GM23338 (cell line): ENCODE measurements around the gene VWA3B. TPM values are rescaled to one million over a fixed set of nuclear protein-coding genes. Genes with fewer than 3 reads are reported as not detected.

Experiments used
- ATAC-seq: fragments of 200-7000 bp; cut with Tn5 transposase; 3 replicates; pipeline ENCODE4 v1.9.1; 2020
- DNase-seq: peaks from one replicate; pipeline ENCODE4 v3.0.0-alpha.2; 2015; ENCODE audit warnings: low spot score
- H2AFZ ChIP-seq: fragments of 200-600 bp; sonication (generic); 2 replicates; pipeline ENCODE4 v1.8.0; 2016; ENCODE audit warnings: antibody characterized with exemption, mild to moderate bottlenecking, moderate library complexity
- H3F3A ChIP-seq: fragments of 200-600 bp; sonication (generic); replicated peaks from 2 replicates; pipeline ENCODE4 v1.8.0; 2017; ENCODE audit warnings: antibody characterized with exemption, mixed run types, low read depth
- H3K27ac ChIP-seq: fragments of 200-600 bp; sonication (generic); 2 replicates; pipeline ENCODE4 v1.6.1; 2016; ENCODE audit warnings: low read depth
- H3K27me3 ChIP-seq: fragments of 200-600 bp; sonication (generic); 2 replicates; pipeline ENCODE4 v1.8.0; 2016; ENCODE audit warnings: mild to moderate bottlenecking, mixed run types, moderate library complexity; ENCODE audit not compliant: insufficient read depth
- H3K36me3 ChIP-seq: fragments of 200-600 bp; sonication (generic); 2 replicates; pipeline ENCODE4 v1.8.0; 2016; ENCODE audit warnings: mild to moderate bottlenecking; ENCODE audit not compliant: insufficient read depth
- H3K4me1 ChIP-seq: fragments of 200-600 bp; sonication (generic); 2 replicates; pipeline ENCODE4 v1.8.0; 2016; ENCODE audit warnings: mild to moderate bottlenecking, moderate library complexity; ENCODE audit not compliant: insufficient read depth
- H3K4me2 ChIP-seq: fragments of 200-600 bp; sonication (generic); 2 replicates; pipeline ENCODE4 v1.7.1; 2017; ENCODE audit warnings: mixed run types
- H3K4me3 ChIP-seq: fragments of 200-600 bp; sonication (generic); 2 replicates; pipeline ENCODE4 v1.6.1; 2016; ENCODE audit warnings: mixed run types
- H3K79me2 ChIP-seq: fragments of 200-600 bp; sonication (generic); replicated peaks from 2 replicates; pipeline ENCODE4 v1.8.0; 2017; ENCODE audit warnings: mild to moderate bottlenecking; ENCODE audit not compliant: insufficient read depth
- H3K9me2 ChIP-seq: fragments of 200-600 bp; sonication (generic); 2 replicates; pipeline ENCODE4 v1.8.0; 2017; ENCODE audit not compliant: insufficient read depth
- H4K20me1 ChIP-seq: fragments of 200-600 bp; sonication (generic); replicated peaks from 2 replicates; pipeline ENCODE4 v1.8.0; 2017; ENCODE audit warnings: mild to moderate bottlenecking; ENCODE audit not compliant: insufficient read depth
- H3K27ac Mint-ChIP-seq: 2 replicates; pipeline ENCODE4 v1.8.0; 2020; ENCODE audit warnings: inconsistent platforms, mild to moderate bottlenecking, moderate library complexity, mixed read lengths
- H3K27me3 Mint-ChIP-seq: 3 replicates; pipeline ENCODE4 v1.8.0; 2022; ENCODE audit warnings: low read depth, mild to moderate bottlenecking, moderate library complexity, mixed read lengths, inconsistent platforms; ENCODE audit not compliant: insufficient read depth, poor library complexity
- H3K36me3 Mint-ChIP-seq: 3 replicates; pipeline ENCODE4 v1.8.0; 2021; ENCODE audit warnings: low read depth, mild to moderate bottlenecking, inconsistent platforms, moderate library complexity, mixed read lengths
- H3K4me1 Mint-ChIP-seq: 3 replicates; pipeline ENCODE4 v1.8.0; 2020; ENCODE audit warnings: mild to moderate bottlenecking, inconsistent platforms, mixed read lengths
- H3K4me3 Mint-ChIP-seq: 3 replicates; pipeline ENCODE4 v1.8.0; 2021; ENCODE audit warnings: moderate library complexity, mild to moderate bottlenecking, inconsistent platforms, mixed read lengths
- H3K9me3 Mint-ChIP-seq: 3 replicates; pipeline ENCODE4 v1.8.0; 2020; ENCODE audit warnings: moderate library complexity, mild to moderate bottlenecking, inconsistent platforms, mixed read lengths
- CREB1 ChIP-seq: fragments of 250-450 bp; sonication (Bioruptor Pico); IDR thresholded peaks from 2 replicates; pipeline ENCODE4 v1.5.0; 2020; ENCODE audit warnings: low read depth, mild to moderate bottlenecking, moderate library complexity
- CTCF ChIP-seq, 2 experiments: fragments of 200-600 bp in 1 of 2; sonication (generic) in 1 of 2; conservative IDR thresholded peaks; 2 replicates each; pipeline versions ENCODE4 v1.5.1 to v1.6.1; 2016 to 2017; ENCODE audit warnings: antibody characterized with exemption in 2 of 2, low read depth in 2 of 2, mild to moderate bottlenecking in 2 of 2, moderate library complexity in 1 of 2
- JUNB ChIP-seq: IDR thresholded peaks from one replicate; pipeline ENCODE4 v1.6.1; 2016; ENCODE audit warnings: antibody characterized with exemption; ENCODE audit not compliant: unreplicated experiment
- STAT1 ChIP-seq: IDR thresholded peaks from one replicate; pipeline ENCODE4 v1.6.1; 2016; ENCODE audit warnings: antibody characterized with exemption; ENCODE audit not compliant: unreplicated experiment
- ZNF114 ChIP-seq: fragments of 250-450 bp; sonication (Bioruptor Pico); IDR thresholded peaks from 2 replicates; pipeline ENCODE4 v1.5.0; 2020; ENCODE audit warnings: mild to moderate bottlenecking, moderate library complexity
- ZNF331 ChIP-seq: fragments of 250-450 bp; sonication (Bioruptor Pico); IDR thresholded peaks from 2 replicates; pipeline ENCODE4 v1.5.0; 2020; ENCODE audit warnings: low read depth, mild to moderate bottlenecking, moderate library complexity
- polyA plus RNA-seq: library from polyadenylated mRNA; unstranded; fragments of >200 nt; fragmentation: Nextera tagmentation; extraction: Ambion mirVana; gene quantifications from 2 replicates; pipeline ENCODE4 v1.2.1, GENCODE V29; 2016
- total RNA-seq: library from RNA; depleted of rRNA; stranded (reverse); fragments of >200 nt; shearing (Covaris generic); gene quantifications from 2 replicates; pipeline ENCODE4 v1.2.3, GENCODE V29; 2014
- TF ChIP-seq, protein P1 (sequence below): fragments of 250-450 bp; sonication (Bioruptor Pico); IDR thresholded peaks from 2 replicates; pipeline ENCODE4 v1.5.0; 2020; ENCODE audit warnings: mild to moderate bottlenecking, moderate library complexity

VWA3B gene
- total and polyA plus RNA-seq, 2 experiments from 2014 or later = not detected

DNA sequence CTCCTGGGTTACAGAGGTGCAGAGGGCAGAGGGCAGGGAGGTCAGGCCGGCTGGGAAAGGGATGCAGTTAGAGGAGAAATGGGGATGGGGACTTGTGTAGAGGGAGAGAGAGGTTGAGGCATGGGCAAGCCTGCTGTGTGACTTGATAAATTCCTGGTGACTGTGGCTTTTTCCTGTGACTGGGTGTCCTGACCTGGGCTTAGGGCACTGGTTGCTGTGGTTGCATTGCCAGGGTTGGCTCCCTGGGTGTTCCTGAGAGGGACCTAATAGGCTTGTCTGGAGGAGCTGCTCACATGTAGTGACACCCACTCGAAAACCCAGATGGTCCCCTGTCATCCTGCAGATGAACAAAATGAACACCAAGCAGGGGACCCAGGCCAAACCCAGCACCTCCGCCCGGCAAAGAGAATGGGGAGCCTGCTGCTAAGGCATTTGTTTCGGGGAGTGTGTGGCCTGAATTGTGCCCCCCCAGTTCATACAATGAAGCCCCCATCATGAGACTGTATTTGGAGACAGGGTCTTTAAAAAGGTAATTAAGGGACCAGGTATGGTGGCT lies 78.6 kb downstream of the VWA3B start (continued):
- TF ChIP-seq, protein P1, sequence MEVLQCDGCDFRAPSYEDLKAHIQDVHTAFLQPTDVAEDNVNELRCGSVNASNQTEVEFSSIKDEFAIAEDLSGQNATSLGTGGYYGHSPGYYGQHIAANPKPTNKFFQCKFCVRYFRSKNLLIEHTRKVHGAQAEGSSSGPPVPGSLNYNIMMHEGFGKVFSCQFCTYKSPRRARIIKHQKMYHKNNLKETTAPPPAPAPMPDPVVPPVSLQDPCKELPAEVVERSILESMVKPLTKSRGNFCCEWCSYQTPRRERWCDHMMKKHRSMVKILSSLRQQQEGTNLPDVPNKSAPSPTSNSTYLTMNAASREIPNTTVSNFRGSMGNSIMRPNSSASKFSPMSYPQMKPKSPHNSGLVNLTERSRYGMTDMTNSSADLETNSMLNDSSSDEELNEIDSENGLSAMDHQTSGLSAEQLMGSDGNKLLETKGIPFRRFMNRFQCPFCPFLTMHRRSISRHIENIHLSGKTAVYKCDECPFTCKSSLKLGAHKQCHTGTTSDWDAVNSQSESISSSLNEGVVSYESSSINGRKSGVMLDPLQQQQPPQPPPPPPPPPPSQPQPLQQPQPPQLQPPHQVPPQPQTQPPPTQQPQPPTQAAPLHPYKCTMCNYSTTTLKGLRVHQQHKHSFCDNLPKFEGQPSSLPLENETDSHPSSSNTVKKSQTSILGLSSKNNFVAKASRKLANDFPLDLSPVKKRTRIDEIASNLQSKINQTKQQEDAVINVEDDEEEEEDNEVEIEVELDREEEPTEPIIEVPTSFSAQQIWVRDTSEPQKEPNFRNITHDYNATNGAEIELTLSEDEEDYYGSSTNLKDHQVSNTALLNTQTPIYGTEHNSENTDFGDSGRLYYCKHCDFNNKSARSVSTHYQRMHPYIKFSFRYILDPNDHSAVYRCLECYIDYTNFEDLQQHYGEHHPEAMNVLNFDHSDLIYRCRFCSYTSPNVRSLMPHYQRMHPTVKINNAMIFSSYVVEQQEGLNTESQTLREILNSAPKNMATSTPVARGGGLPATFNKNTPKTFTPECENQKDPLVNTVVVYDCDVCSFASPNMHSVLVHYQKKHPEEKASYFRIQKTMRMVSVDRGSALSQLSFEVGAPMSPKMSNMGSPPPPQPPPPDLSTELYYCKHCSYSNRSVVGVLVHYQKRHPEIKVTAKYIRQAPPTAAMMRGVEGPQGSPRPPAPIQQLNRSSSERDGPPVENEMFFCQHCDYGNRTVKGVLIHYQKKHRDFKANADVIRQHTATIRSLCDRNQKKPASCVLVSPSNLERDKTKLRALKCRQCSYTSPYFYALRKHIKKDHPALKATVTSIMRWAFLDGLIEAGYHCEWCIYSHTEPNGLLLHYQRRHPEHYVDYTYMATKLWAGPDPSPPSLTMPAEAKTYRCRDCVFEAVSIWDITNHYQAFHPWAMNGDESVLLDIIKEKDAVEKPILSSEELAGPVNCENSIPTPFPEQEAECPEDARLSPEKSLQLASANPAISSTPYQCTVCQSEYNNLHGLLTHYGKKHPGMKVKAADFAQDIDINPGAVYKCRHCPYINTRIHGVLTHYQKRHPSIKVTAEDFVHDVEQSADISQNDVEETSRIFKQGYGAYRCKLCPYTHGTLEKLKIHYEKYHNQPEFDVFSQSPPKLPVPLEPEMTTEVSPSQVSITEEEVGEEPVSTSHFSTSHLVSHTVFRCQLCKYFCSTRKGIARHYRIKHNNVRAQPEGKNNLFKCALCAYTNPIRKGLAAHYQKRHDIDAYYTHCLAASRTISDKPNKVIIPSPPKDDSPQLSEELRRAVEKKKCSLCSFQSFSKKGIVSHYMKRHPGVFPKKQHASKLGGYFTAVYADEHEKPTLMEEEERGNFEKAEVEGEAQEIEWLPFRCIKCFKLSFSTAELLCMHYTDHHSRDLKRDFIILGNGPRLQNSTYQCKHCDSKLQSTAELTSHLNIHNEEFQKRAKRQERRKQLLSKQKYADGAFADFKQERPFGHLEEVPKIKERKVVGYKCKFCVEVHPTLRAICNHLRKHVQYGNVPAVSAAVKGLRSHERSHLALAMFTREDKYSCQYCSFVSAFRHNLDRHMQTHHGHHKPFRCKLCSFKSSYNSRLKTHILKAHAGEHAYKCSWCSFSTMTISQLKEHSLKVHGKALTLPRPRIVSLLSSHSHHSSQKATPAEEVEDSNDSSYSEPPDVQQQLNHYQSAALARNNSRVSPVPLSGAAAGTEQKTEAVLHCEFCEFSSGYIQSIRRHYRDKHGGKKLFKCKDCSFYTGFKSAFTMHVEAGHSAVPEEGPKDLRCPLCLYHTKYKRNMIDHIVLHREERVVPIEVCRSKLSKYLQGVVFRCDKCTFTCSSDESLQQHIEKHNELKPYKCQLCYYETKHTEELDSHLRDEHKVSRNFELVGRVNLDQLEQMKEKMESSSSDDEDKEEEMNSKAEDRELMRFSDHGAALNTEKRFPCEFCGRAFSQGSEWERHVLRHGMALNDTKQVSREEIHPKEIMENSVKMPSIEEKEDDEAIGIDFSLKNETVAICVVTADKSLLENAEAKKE (CRISPR knock-in tag) = no peak
- TF ChIP-seq ZNF331 (CRISPR knock-in tag) (no peak), ZNF114 (CRISPR knock-in tag) (no peak), CTCF (conservative IDR thresholded peaks at IDR 0.05; ENCODE audit: low read depth in 2 of 2) (no peak)

DNA sequence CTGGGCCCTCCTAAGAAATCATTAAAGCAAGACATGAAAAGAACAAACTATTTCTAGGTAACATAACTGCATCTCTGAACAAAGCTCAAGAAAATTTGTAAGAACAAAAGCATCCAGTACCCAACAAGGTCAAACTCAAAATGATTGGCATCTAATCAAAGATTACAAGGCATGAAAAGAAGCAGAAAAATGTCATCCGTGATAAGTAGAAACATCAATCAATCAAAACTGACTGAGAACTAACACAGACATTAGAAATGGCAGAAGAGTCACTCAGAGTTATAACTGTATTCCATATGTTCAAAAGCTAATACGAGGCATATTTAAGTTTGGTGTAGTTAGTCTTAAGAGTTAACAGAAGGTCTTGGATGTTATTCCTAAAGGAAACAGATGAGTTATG lies 80.9 kb downstream of the VWA3B start:
- Histone ChIP-seq H3K9me2 (0 out of 2 replicates have a peak, but pooled peaks cover 3% of the 10 kb centered on the region), H3K79me2 (no peaks in the 10 kb centered on the region), H3K27ac (no peak overlapping the region), H3K36me3 (no peaks in the 10 kb centered on the region), H3K4me2 (no peak overlapping the region), H2AFZ (no peak overlapping the region), H4K20me1 (no peaks in the 10 kb centered on the region), H3F3A (no peaks in the 10 kb centered on the region), H3K4me1 (no peaks in the 10 kb centered on the region), H3K4me3 (no peak overlapping the region), H3K27me3 (no peaks in the 10 kb centered on the region)
- Mint-ChIP-seq H3K36me3 (no peaks in the 10 kb centered on the region; the same call in 2 of the 3 replicates), H3K27ac (no peak overlapping the region), H3K4me3 (no peak overlapping the region), H3K27me3 (peaks cover 5% of the 10 kb centered on the region), H3K4me1 (no peaks in the 10 kb centered on the region; the same call in 2 of the 3 replicates), H3K9me3 (no peaks in the 10 kb centered on the region)
- DNase-seq (no peak), ATAC-seq (no peak)
- TF ChIP-seq JUNB (no peak), CREB1 (no peak), STAT1 (no peak), ZNF331 (CRISPR knock-in tag) (no peak)
- TF ChIP-seq, protein P1 (CRISPR knock-in tag) = no peak
